GM12891 (cell line): Measurements from ENCODE around the gene NDE1.

Experiments used
- DNase-seq: peaks from one replicate; pipeline ENCODE4 v3.0.0; 2011; ENCODE audit warnings: low spot score; ENCODE audit not compliant: insufficient read length
- FAIRE-seq: peaks from 2 replicates; lab custom pipeline; 2011; peaks lifted over from hg19 to GRCh38; lab: Jason Lieb, UNC
- PAX5 ChIP-seq: IDR thresholded peaks from 2 replicates; pipeline ENCODE4 v1.6.1; 2011; ENCODE audit warnings: low read length, moderate library complexity, mild to moderate bottlenecking; ENCODE audit not compliant: insufficient read depth, severe bottlenecking
- POLR2A ChIP-seq: IDR thresholded peaks from 2 replicates; pipeline ENCODE4 v1.6.1; 2011; ENCODE audit warnings: low read depth, low read length, control low read depth
- POLR2AphosphoS5 ChIP-seq: IDR thresholded peaks from 2 replicates; pipeline ENCODE4 v1.6.1; 2011; ENCODE audit warnings: low read depth, low read length, control low read depth
- POU2F2 ChIP-seq: IDR thresholded peaks from 2 replicates; pipeline ENCODE4 v1.6.1; 2011; ENCODE audit warnings: low read depth, mild to moderate bottlenecking, control low read depth, low read length, moderate library complexity
- SPI1 ChIP-seq: IDR thresholded peaks from 2 replicates; pipeline ENCODE4 v1.6.1; 2011; ENCODE audit warnings: low read depth, low read length, control low read depth
- TAF1 ChIP-seq: IDR thresholded peaks from 2 replicates; pipeline ENCODE4 v1.6.1; 2011; ENCODE audit warnings: low read depth, low read length, control low read depth

NDE1 gene

DNA sequence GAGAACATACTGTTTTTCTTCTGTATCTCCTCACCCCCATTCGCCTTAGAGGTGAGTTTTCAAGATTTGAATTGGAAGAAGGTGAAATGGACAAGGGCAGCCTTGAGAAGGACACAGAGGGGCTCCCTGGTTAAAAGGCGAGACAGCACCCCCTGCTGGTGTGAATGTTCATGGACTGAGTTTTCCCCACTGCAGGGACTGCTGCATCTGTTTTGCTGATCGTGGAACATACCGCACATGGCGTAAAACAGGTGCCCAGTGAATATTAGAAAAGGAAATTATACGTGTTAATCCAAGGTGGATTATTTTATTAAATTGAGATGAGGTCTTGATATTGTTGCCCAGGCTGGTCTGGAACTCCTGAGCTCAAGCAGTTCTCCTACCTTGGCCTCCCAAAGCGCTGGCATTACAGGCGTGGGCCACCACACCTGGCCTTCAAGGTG lies 54.5 kb downstream of the NDE1 start:
- TF ChIP-seq SPI1 (no peak), PAX5 (no peak), POLR2AphosphoS5 (0 out of 2 replicates have a peak, but pooled peaks have one; percentile 26), POU2F2 (0 out of 2 replicates have a peak, but pooled peaks have one; percentile 34), POLR2A (no peak), TAF1 (no peak)
- peak; percentile 16 for FAIRE-seq
- peak; percentile 53 for DNase-seq

DNA sequence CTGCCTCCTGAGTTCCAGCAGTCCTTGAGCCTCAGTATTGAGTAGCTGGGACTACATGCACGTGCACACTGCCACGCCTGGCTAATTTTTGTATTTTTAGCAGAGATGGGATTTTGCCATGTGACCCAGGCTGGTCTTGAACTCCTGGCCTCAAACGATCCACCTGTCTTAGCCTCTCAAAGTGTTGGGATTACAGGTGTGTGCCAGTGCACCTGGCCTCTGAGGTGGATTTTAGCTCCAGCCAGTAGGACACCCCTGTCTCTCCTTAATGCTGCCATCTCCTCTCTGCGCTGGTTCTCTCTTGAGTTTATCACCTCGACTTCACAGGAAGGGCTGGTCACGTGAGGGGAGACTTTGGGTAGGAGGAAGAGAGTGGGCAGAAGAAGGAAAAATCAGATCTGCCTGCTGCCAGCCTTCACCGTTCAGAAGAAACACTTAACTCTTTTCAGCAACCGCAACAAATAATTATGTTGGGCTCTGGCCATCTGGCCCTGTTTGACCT lies 55.1 kb downstream of the NDE1 start:
- no peak for DNase-seq
- no peak for FAIRE-seq
- no peak for TF ChIP-seq SPI1
- no peak for TF ChIP-seq POU2F2
- TF ChIP-seq POLR2AphosphoS5, result no peak

DNA sequence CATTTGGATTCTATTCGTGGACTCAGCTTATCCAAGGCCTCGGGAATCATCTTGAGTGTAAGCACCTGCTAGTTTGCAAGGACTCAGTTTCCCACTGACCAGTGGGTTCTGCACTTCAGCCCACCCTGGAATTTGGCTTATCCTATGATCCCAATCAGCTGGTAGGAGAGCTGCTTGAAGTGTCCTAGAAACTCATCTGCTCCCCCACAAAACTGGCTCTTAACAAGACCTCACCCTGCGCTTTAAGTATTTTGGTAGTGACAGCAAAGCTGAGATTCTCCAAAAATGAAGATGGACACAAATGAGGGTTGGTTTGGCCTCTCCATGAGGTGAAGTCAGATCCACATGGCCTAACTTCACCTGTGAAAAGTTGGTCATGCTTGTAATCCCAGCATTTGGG lies 57.3 kb downstream of the NDE1 start:
- no peak for TF ChIP-seq POLR2AphosphoS5
- no peak for TF ChIP-seq POU2F2
- TF ChIP-seq PAX5, result no peak
- no peak for TF ChIP-seq SPI1
- TF ChIP-seq POLR2A, result no peak
- no peak for TF ChIP-seq TAF1
- no peak for DNase-seq
- no peak for FAIRE-seq

DNA sequence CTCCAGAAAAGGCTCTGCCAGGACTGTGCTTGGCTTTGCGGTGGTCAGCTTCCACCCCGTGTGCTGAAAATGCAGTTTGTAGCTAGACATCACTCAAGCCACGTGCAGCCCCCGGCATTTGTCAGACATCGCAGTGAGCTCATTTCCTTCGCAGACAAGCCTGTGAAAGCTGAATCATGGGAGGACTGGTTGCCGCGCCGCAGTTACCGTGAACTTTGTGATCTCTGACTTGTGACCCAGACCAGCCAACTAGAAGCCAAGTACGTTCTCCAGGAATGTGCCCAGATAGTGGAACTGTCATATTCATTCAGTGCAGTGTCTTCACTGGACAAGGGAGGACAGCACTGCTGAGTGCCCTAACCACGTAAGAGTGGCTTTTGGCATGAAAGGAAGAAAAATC lies 58.1 kb downstream of the NDE1 start:
- FAIRE-seq, result no peak
- TF ChIP-seq POU2F2, result no peak
- TF ChIP-seq SPI1, result no peak
- TF ChIP-seq POLR2AphosphoS5, result no peak; the same call in 1 of the 2 replicates
- TF ChIP-seq TAF1, result no peak
- TF ChIP-seq PAX5, result no peak
- no peak for TF ChIP-seq POLR2A
- no peak for DNase-seq

DNA sequence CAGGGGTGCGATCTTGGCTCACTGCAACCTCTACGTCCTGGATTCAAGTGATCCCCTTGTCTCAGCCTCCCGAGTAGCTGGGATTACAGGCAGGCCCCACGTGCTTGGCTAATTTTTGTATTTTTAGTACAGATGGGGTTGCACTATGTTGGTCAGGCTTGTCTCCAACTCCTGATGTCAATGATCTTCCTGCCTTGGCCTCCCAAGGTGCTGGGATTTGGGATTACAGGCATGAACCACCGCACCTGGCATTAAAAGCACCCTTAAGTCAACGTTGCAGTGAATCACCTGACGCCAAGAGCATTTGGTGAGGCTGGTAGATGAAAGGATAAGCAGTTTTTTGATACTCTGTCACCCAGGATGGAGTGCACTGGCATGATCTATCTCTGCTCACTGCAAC lies 59.0 kb downstream of the NDE1 start:
- TF ChIP-seq POLR2AphosphoS5, result no peak
- TF ChIP-seq SPI1, result no peak
- no peak for TF ChIP-seq PAX5
- no peak for TF ChIP-seq POLR2A
- TF ChIP-seq TAF1, result no peak
- TF ChIP-seq POU2F2, result no peak
- FAIRE-seq (no peak), DNase-seq (no peak)

DNA sequence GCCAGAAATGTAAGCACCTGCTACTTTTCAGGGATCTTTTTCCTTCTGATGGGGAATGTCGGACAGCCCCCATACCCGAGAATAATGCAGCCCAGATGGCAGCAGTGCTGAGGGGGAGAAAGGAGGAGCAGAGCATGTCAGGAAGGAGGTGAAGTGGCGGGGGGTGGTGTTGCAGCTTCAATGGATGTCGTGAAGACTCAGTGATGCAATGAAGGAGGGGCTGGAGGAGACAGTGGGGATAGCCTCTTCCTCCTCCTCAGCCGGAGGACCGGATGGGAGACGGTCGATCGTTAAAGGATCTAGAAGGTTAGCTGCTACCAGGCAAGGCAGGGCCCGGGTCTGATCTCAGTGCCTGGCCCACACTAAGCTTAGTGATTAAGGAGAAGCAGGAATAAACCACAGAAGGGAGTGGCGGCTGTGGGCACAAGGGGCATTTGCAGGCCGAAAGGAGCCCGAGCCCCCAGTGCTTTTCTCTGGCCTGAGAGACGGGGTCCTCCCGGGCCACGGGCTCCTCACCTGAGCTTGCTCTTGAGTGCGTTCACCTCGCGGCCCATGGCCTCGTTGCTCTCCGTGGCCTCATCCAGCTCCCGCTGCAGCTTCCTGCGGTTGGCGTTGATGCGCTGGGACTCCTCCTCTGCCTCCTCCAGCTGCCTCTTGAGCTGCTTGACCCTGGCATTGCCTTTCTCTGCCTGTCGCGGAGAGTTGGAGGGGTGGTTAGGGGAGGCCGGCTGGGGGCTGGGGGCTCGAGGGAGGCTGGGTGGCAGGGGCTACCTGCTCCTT lies 64.5 kb downstream of the NDE1 start:
- no peak for FAIRE-seq
- TF ChIP-seq POU2F2 (no peak), SPI1 (no peak), POLR2A (no peak), PAX5 (no peak), TAF1 (no peak), POLR2AphosphoS5 (no peak)
- no peak for DNase-seq

DNA sequence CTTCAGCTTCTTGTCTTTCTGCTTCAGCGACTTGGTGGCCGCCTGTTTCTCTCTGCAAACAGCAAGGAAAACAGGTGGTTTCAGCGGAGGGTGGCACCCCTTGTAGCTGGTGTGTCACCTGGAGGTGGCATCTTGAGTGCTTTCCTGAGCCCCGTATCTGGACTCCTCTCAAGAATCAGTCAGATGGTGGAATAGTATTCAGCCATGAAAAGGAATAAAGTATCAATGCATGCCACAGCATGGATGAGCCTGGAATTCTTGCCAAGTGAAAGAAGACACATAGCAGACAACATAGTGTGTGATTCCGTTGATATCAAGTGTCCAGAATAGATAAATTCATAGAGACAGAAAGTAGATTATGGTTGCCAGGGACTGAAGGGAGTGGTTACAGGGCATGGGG lies 65.2 kb downstream of the NDE1 start:
- DNase-seq (no peak), FAIRE-seq (no peak)
- TF ChIP-seq PAX5, result no peak
- TF ChIP-seq POU2F2, result no peak
- TF ChIP-seq TAF1, result no peak
- no peak for TF ChIP-seq POLR2A
- no peak for TF ChIP-seq SPI1
- no peak for TF ChIP-seq POLR2AphosphoS5

DNA sequence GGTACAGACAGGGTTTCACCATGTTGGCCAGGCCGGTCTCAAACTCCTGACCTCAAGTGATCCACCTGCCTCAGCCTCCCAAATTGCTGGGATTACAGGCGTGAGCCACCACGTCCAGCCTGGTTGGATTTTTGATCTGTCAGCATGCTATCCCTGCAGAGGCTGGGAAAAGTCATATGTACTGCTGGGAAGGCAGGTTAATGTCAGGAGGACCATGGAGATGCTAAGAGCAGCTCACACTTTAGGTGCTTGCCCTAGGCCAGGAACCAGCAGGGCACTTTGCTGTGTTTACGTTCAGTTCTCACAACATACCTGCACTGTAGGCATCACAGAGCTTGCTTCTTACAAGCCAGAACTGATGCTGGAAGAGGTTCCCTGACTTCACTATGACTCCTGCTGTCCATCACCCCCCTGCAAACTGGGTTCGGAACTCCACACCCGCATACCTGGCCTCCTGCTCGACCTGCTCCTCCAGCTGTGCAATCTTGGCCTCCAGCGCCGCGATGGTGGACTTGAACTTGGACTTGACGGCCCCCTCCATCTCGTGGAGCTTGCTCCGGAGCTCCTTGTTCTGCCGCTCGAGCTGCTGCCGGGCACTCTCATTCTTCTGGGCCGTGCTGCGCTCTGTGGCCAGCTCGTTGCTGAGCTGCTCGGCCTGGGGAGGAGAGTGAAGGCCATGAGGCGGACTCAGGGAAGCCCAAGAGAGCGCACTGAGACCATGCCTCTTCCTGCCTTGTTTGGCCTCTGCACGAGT lies 66.8 kb downstream of the NDE1 start:
- DNase-seq (no peak), FAIRE-seq (no peak)
- TF ChIP-seq POLR2AphosphoS5 (no peak), POU2F2 (no peak), TAF1 (no peak), POLR2A (no peak), PAX5 (no peak), SPI1 (no peak)

DNA sequence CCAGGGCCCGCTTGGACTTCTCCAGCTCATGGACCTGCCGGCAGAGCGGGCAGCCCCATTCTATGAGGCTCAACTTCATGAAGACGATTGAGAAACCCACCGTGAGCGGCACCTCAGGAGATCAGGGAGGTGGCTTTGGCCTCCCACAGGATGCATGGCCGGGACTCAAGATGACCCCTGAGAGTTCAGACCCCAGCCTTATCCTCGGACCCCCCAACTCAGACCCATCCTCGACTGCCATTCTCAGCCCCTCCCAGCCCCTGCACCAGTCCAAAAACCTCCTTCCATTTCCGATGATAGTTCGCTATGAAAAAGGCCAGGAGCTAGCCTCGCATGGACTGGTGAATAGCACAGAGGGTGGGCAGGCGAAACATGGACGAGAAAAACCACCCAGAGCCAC lies 71.0 kb downstream of the NDE1 start:
- no peak for FAIRE-seq
- TF ChIP-seq TAF1 (no peak), PAX5 (no peak), POU2F2 (no peak), POLR2AphosphoS5 (no peak; the same call in 1 of the 2 replicates), POLR2A (no peak), SPI1 (no peak)
- no peak for DNase-seq
